ENCODE results near the gene UQCC5. TPM values are rescaled to one million over a fixed set of nuclear protein-coding genes. Genes with fewer than 3 reads are reported as not detected.

The UQCC5 gene
- total RNA-seq, 4 donors from 2014 or later: 4.1 to 435 (median 51.9) TPM

GRCh38 chr3:52520141-52520667 is 16.2 kb upstream of the UQCC5 start:
- Histone ChIP-seq H3K4me3 (no peak overlapping the region), H3K4me1 (no peaks in the 10 kb centered on the region), H3K27me3 (no peaks in the 10 kb centered on the region), H3K27ac (no peak overlapping the region), H3K9me3 (no peaks in the 10 kb centered on the region), H3K36me3 (no peaks in the 10 kb centered on the region)
- DNase-seq: no peak
- intact Hi-C loops (cut with DNase I; ENCODE audit: low total_unique reads): no loop called here
- TF ChIP-seq POLR2A (IDR thresholded peaks at IDR 0.05) (no peak), CTCF (IDR thresholded peaks at IDR 0.05) (no peak)

- intact Hi-C loops (cut with DNase I; ENCODE audit: low total_unique reads): no loop called here
- H3K9me3 ChIP-seq: no peaks in the 10 kb centered on the region
- H3K27ac ChIP-seq: no peak overlapping the region
- TF ChIP-seq CTCF (IDR thresholded peaks at IDR 0.05): no peak
- no peak for TF ChIP-seq POLR2A (IDR thresholded peaks at IDR 0.05)
- H3K4me3 ChIP-seq: no peak overlapping the region
- no peak for DNase-seq
- no peaks in the 10 kb centered on the region for H3K4me1 ChIP-seq
- H3K27me3 ChIP-seq: no peaks in the 10 kb centered on the region
- no peaks in the 10 kb centered on the region for H3K36me3 ChIP-seq
Measured at GRCh38 chr3:52520716-52521487, 15.5 kb upstream of the UQCC5 start.

GRCh38 chr3:52521488-52521824 is 14.9 kb upstream of the UQCC5 start:
- H3K36me3 ChIP-seq: no peaks in the 10 kb centered on the region
- no peak for DNase-seq
- TF ChIP-seq POLR2A (IDR thresholded peaks at IDR 0.05) (no peak), CTCF (IDR thresholded peaks at IDR 0.05) (no peak)
- no peak overlapping the region for H3K27ac ChIP-seq
- no peaks in the 10 kb centered on the region for H3K27me3 ChIP-seq
- no peaks in the 10 kb centered on the region for H3K9me3 ChIP-seq
- no peaks in the 10 kb centered on the region for H3K4me1 ChIP-seq
- intact Hi-C loops (cut with DNase I; ENCODE audit: low total_unique reads): no loop called here
- H3K4me3 ChIP-seq: no peak overlapping the region

GRCh38 chr3:52521881-52522650 is 14.3 kb upstream of the UQCC5 start:
- H3K4me1 ChIP-seq: no peaks in the 10 kb centered on the region
- TF ChIP-seq CTCF (IDR thresholded peaks at IDR 0.05): no peak
- no peak for TF ChIP-seq POLR2A (IDR thresholded peaks at IDR 0.05)
- H3K27me3 ChIP-seq: no peaks in the 10 kb centered on the region
- H3K4me3 ChIP-seq: no peak overlapping the region
- intact Hi-C loops (cut with DNase I; ENCODE audit: low total_unique reads): no loop called here
- no peaks in the 10 kb centered on the region for H3K36me3 ChIP-seq
- H3K9me3 ChIP-seq: no peaks in the 10 kb centered on the region
- H3K27ac ChIP-seq: no peak overlapping the region
- DNase-seq: no peak

GRCh38 chr3:52522651-52523251 is 13.7 kb upstream of the UQCC5 start:
- no peak for DNase-seq
- Histone ChIP-seq H3K4me3 (no peak overlapping the region), H3K27me3 (no peaks in the 10 kb centered on the region), H3K36me3 (no peaks in the 10 kb centered on the region), H3K9me3 (no peaks in the 10 kb centered on the region), H3K27ac (no peak overlapping the region), H3K4me1 (no peaks in the 10 kb centered on the region)
- TF ChIP-seq POLR2A (IDR thresholded peaks at IDR 0.05) (no peak), CTCF (IDR thresholded peaks at IDR 0.05) (no peak)
- intact Hi-C loops (cut with DNase I; ENCODE audit: low total_unique reads): no loop called here

Measured in uterus (tissue), 4 donors.